Panc1 (cell line): ENCODE measurements around the gene RGCC. TPM values are rescaled to one million over a fixed set of nuclear protein-coding genes. Genes with fewer than 3 reads are reported as not detected.

Source experiments
- ATAC-seq: fragments of 200-7000 bp; cut with Tn5 transposase; 2 replicates; pipeline ENCODE4 v1.9.1; 2020; ENCODE audit warnings: mild to moderate bottlenecking, moderate library complexity
- BruUV-seq: library from RNA; stranded (reverse); fragments of 400-500 nt; replicated peaks from 2 replicates; lab custom pipeline; 2021; lab: Mats Ljungman, UMichigan
- CTCF ChIA-PET: fragments of 300-600 bp; sonication (Branson Sonifier 250); formaldehyde crosslinking; loops from one replicate; lab custom pipeline; 2022; ENCODE audit warnings: antibody characterized with exemption; lab: Charles Lee
- POLR2A ChIA-PET: fragments of 300-600 bp; sonication (Branson Sonifier 250); formaldehyde crosslinking; loops from one replicate; lab custom pipeline; 2022; ENCODE audit warnings: antibody characterized with exemption; lab: Charles Lee
- DNase-seq: peaks from one replicate; pipeline ENCODE4 v3.0.0-alpha.2; 2010; ENCODE audit warnings: low read depth, low spot score
- H3K27ac ChIP-seq: 2 replicates; pipeline ENCODE4 v1.5.1; 2011; ENCODE audit warnings: mild to moderate bottlenecking, low read length, inconsistent platforms
- H3K27me3 ChIP-seq: fragments of 200-500 bp; sonication (Bioruptor generic); 2 replicates; pipeline ENCODE4 v1.6.0; 2014; ENCODE audit warnings: low read length, inconsistent platforms; ENCODE audit not compliant: control insufficient read depth, insufficient read depth
- H3K36me3 ChIP-seq: fragments of 200-500 bp; sonication (Bioruptor generic); 2 replicates; pipeline ENCODE4 v1.5.1; 2014; ENCODE audit warnings: inconsistent platforms, mild to moderate bottlenecking, low read length, moderate library complexity; ENCODE audit not compliant: control insufficient read depth, insufficient read depth
- H3K4me1 ChIP-seq: 2 replicates; pipeline ENCODE4 v1.5.1; 2011; ENCODE audit warnings: inconsistent platforms, mild to moderate bottlenecking, low read length, moderate library complexity; ENCODE audit not compliant: control insufficient read depth, insufficient read depth
- H3K4me3 ChIP-seq, 2 experiments: 2 replicates each; pipeline ENCODE4 v1.5.1; 2011 to 2012; ENCODE audit warnings: low read depth in 2 of 2, low read length in 2 of 2, mild to moderate bottlenecking in 2 of 2, inconsistent platforms in 1 of 2, moderate library complexity in 1 of 2
- H3K9me3 ChIP-seq: fragments of 200-500 bp; sonication (Bioruptor generic); 2 replicates; pipeline ENCODE4 v1.5.1; 2014; ENCODE audit warnings: low read depth, mild to moderate bottlenecking, inconsistent platforms, low read length, moderate library complexity; ENCODE audit not compliant: control insufficient read depth, insufficient read depth
- POLR2AphosphoS5 ChIP-seq: IDR thresholded peaks from 2 replicates; pipeline ENCODE4 v1.6.1; 2012; ENCODE audit warnings: mild to moderate bottlenecking, low read depth, low read length, moderate library complexity
- SIN3A ChIP-seq: IDR thresholded peaks from 2 replicates; pipeline ENCODE4 v1.6.1; 2012; ENCODE audit warnings: low read depth, mild to moderate bottlenecking, low read length, moderate library complexity, borderline replicate concordance; ENCODE audit not compliant: insufficient read depth
- TCF7L2 ChIP-seq: IDR thresholded peaks from 2 replicates; pipeline ENCODE4 v1.6.1; 2011; ENCODE audit warnings: mild to moderate bottlenecking, low read depth, low read length, inconsistent platforms
- in situ Hi-C: cut with HindIII; loops from 2 replicates; pipeline ENCODE4 v1.10.0; 2016; ENCODE audit warnings: low sequenced_read_pairs, low pct_unique_long_range_greater_than_20kb
- intact Hi-C: fragments of 100-400 bp; cut with micrococcal nuclease; formaldehyde crosslinking; loops from one replicate; pipeline ENCODE4 v1.10.0; 2022; ENCODE audit not compliant: unreplicated experiment
- total RNA-seq: library from RNA; stranded (reverse); gene quantifications from one replicate; pipeline ENCODE4 v1.2.1, GENCODE V29; 2021; ENCODE audit not compliant: unreplicated experiment
- TF ChIP-seq, protein P1 (sequence below): fragments of 450-650 bp; IDR thresholded peaks from 2 replicates; pipeline ENCODE4 v1.5.1; 2017; ENCODE audit warnings: mild to moderate bottlenecking
- TF ChIP-seq, protein P2 (sequence below), 2 experiments: IDR thresholded peaks; 2 replicates each; pipeline ENCODE4 v1.6.1; 2011 to 2012; ENCODE audit warnings: low read depth in 2 of 2, control low read depth in 1 of 2, low read length in 1 of 2, mild to moderate bottlenecking in 1 of 2, moderate library complexity in 1 of 2; ENCODE audit not compliant: insufficient read depth in 1 of 2

The RGCC gene
- total RNA-seq, 1 experiment from 2014 or later, result 6.7 TPM

- DNase-seq (no peak), ATAC-seq (no peak)
- in situ Hi-C loops (no loop called here), intact Hi-C loops (no loop called here)
- H3K4me1 ChIP-seq, result no peaks in the 10 kb centered on the region
- no peaks in the 10 kb centered on the region for H3K9me3 ChIP-seq
- H3K4me3 ChIP-seq, result no peak overlapping the region
- BruUV-seq, result no TSS peak
- H3K36me3 ChIP-seq, result no peaks in the 10 kb centered on the region
- H3K27ac ChIP-seq, result no peak overlapping the region
- ChIA-PET POLR2A (no interaction called here), CTCF (no interaction called here)
- TF ChIP-seq, protein P1, sequence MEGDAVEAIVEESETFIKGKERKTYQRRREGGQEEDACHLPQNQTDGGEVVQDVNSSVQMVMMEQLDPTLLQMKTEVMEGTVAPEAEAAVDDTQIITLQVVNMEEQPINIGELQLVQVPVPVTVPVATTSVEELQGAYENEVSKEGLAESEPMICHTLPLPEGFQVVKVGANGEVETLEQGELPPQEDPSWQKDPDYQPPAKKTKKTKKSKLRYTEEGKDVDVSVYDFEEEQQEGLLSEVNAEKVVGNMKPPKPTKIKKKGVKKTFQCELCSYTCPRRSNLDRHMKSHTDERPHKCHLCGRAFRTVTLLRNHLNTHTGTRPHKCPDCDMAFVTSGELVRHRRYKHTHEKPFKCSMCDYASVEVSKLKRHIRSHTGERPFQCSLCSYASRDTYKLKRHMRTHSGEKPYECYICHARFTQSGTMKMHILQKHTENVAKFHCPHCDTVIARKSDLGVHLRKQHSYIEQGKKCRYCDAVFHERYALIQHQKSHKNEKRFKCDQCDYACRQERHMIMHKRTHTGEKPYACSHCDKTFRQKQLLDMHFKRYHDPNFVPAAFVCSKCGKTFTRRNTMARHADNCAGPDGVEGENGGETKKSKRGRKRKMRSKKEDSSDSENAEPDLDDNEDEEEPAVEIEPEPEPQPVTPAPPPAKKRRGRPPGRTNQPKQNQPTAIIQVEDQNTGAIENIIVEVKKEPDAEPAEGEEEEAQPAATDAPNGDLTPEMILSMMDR, result no peak
- TF ChIP-seq SIN3A (no peak), TCF7L2 (no peak), POLR2AphosphoS5 (no peak)
- TF ChIP-seq, protein P2, sequence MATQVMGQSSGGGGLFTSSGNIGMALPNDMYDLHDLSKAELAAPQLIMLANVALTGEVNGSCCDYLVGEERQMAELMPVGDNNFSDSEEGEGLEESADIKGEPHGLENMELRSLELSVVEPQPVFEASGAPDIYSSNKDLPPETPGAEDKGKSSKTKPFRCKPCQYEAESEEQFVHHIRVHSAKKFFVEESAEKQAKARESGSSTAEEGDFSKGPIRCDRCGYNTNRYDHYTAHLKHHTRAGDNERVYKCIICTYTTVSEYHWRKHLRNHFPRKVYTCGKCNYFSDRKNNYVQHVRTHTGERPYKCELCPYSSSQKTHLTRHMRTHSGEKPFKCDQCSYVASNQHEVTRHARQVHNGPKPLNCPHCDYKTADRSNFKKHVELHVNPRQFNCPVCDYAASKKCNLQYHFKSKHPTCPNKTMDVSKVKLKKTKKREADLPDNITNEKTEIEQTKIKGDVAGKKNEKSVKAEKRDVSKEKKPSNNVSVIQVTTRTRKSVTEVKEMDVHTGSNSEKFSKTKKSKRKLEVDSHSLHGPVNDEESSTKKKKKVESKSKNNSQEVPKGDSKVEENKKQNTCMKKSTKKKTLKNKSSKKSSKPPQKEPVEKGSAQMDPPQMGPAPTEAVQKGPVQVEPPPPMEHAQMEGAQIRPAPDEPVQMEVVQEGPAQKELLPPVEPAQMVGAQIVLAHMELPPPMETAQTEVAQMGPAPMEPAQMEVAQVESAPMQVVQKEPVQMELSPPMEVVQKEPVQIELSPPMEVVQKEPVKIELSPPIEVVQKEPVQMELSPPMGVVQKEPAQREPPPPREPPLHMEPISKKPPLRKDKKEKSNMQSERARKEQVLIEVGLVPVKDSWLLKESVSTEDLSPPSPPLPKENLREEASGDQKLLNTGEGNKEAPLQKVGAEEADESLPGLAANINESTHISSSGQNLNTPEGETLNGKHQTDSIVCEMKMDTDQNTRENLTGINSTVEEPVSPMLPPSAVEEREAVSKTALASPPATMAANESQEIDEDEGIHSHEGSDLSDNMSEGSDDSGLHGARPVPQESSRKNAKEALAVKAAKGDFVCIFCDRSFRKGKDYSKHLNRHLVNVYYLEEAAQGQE (IDR thresholded peaks at IDR 0.05; ENCODE audit: insufficient read depth in 1 of 2, low read depth in 2 of 2, low read length in 1 of 2), result no peak
- H3K27me3 ChIP-seq, result peaks cover 4% of the 10 kb centered on the region
Observed at GRCh38 chr13:41443969-41444368, 13.4 kb upstream of the RGCC start.

DNA sequence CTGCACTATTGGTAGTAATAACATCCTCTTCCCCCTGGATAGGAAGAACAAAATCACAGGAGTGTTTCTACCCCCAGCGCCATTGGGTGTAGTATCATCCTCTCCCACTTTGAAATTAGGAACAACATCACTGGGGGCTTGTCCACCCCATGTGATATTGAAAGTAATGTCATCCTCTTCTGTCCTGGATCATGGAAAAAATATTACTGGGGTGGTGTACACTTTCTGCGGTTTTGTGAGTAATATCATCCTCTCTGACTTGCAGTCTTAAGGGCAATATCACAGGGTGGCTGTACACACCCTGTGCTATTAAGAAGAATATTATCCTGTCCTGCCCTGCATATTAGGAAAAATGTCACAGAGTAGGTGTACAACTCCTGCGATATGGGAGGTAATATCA is 4.9 kb upstream of the RGCC start:
- H3K27me3 ChIP-seq, result no peaks in the 10 kb centered on the region
- ChIA-PET POLR2A (no interaction called here), CTCF (no interaction called here)
- no peak overlapping the region for H3K4me3 ChIP-seq
- intact Hi-C loops (no loop called here), in situ Hi-C loops (no loop called here)
- BruUV-seq, result no TSS peak
- no peak for DNase-seq
- ATAC-seq, result no peak
- TF ChIP-seq SIN3A, result no peak
- no peak for TF ChIP-seq POLR2AphosphoS5
- no peak for TF ChIP-seq TCF7L2
- TF ChIP-seq, protein P2 (IDR thresholded peaks at IDR 0.05; ENCODE audit: insufficient read depth in 1 of 2, low read depth in 2 of 2, low read length in 1 of 2), result no peak
- TF ChIP-seq, protein P1, result no peak
- H3K4me1 ChIP-seq, result no peaks in the 10 kb centered on the region; the same call in 1 of the 2 replicates
- no peaks in the 10 kb centered on the region for H3K36me3 ChIP-seq
- H3K9me3 ChIP-seq, result no peaks in the 10 kb centered on the region
- H3K27ac ChIP-seq, result no peak overlapping the region
